ENCODE results near the gene GNB3. TPM values are rescaled to one million over a fixed set of nuclear protein-coding genes. Genes with fewer than 3 reads are reported as not detected.

GNB3 gene
- polyA plus RNA-seq, 2 of the 4 experiments (the other 2 are of a cell fraction) = 0.94 to 2.7 TPM

- TF ChIP-seq REST (IDR thresholded peaks at IDR 0.05) = no peak
Measured at GRCh38 chr12:6825398-6826124, 15.2 kb upstream of the GNB3 start (continued).

- H3K27ac ChIP-seq = no peak overlapping the region
- peaks cover 27% of the 10 kb centered on the region for H3K4me1 ChIP-seq
- DNase-seq (ENCODE audit: low read depth in 1 of 2, low spot score in 1 of 2) (no peak), ATAC-seq (no peak), FAIRE-seq (no peak)
- CTCF ChIA-PET = interaction anchor here (0.6 to 29.8 kb wide), 44 partner anchors 9 to 388 kb away, joined by 3 to 306 read pairs (median 5); partner anchors contain the start of genes CD4, CDCA3, COPS7A and GNB3
- H3K9me3 ChIP-seq = no peaks in the 10 kb centered on the region
- POLR2A ChIA-PET = interaction anchor here (1.1 kb wide), 1 partner anchor 61 kb away, joined by 3 read pairs; the partner anchor contains the start of gene PTMS
- TF ChIP-seq CHD4 (IDR thresholded peaks at IDR 0.05; ENCODE audit: borderline replicate concordance) (no peak), MYC (IDR thresholded peaks at IDR 0.05; ENCODE audit: borderline replicate concordance, low read length) (no peak), NPAS2 (CRISPR knock-in tag; IDR thresholded peaks at IDR 0.05; ENCODE audit: borderline replicate concordance) (no peak), SREBF2 (IDR thresholded peaks at IDR 0.05) (no peak), ELK1 (IDR thresholded peaks at IDR 0.05; ENCODE audit: low read depth, low read length) (no peak), FOSB (CRISPR knock-in tag; IDR thresholded peaks at IDR 0.05) (no peak), MAFK (IDR thresholded peaks at IDR 0.05; ENCODE audit: partially characterized antibody) (no peak), BHLHE40 (IDR thresholded peaks at IDR 0.05; ENCODE audit: low read depth, low read length) (no peak)
- no peak overlapping the region for H3K4me3 ChIP-seq
- 65% methylated on average over 17 of the region's 17 CpGs for WGBS (ENCODE audit: missing lambda C conversion rate)
- H3K4me2 ChIP-seq = no peak overlapping the region
Measured at GRCh38 chr12:6826125-6826733, 14.5 kb upstream of the GNB3 start.

- CTCF ChIA-PET = interaction anchor here (0.6 to 29.8 kb wide), 29 partner anchors 8 to 264 kb away, joined by 3 to 306 read pairs (median 9); partner anchors contain the start of genes CD4, CDCA3, COPS7A and GNB3
- H3K9me3 ChIP-seq = no peaks in the 10 kb centered on the region
- H3K4me2 ChIP-seq = peak overlapping the region; percentile 72
- H3K4me3 ChIP-seq = no peak overlapping the region
- DNase-seq (ENCODE audit: low read depth in 1 of 2, low spot score in 1 of 2) = no peak
- whole genome bisulfite sequencing (ENCODE audit: missing lambda C conversion rate) = 81% methylated on average over 22 of the region's 22 CpGs
- peaks cover 24% of the 10 kb centered on the region for H3K4me1 ChIP-seq
- ATAC-seq = no peak
- peak overlapping the region; percentile 87 to 96 for H3K27ac ChIP-seq
- POLR2A ChIA-PET = interaction anchor here (0.6 to 2.6 kb wide), 5 partner anchors 24 to 103 kb away, joined by 3 to 20 read pairs (median 3); partner anchors contain the start of genes CDCA3, COPS7A, MLF2 and PTMS
- no peak for TF ChIP-seq REST (IDR thresholded peaks at IDR 0.05)
- no peak for TF ChIP-seq USF2 (IDR thresholded peaks at IDR 0.05)
- TF ChIP-seq RFX5 (IDR thresholded peaks at IDR 0.05) = no peak
- no peak for TF ChIP-seq SMC3 (IDR thresholded peaks at IDR 0.05)
- TF ChIP-seq POLR2AphosphoS2 (conservative IDR thresholded peaks at IDR 0.05; ENCODE audit: low read length) = no peak
- no peak for TF ChIP-seq EHMT2 (IDR thresholded peaks at IDR 0.05; ENCODE audit: low read depth)
- TF ChIP-seq EP300 (IDR thresholded peaks at IDR 0.05) = no peak
- TF ChIP-seq ZSCAN20 (CRISPR knock-in tag; IDR thresholded peaks at IDR 0.05) = no peak
- no peak for TF ChIP-seq E2F6 (IDR thresholded peaks at IDR 0.05; ENCODE audit: borderline replicate concordance, low read depth)
- no peak for TF ChIP-seq SREBF2 (IDR thresholded peaks at IDR 0.05)
- no peak for TF ChIP-seq CHD2 (IDR thresholded peaks at IDR 0.05; ENCODE audit: low read length, partially characterized antibody)
- TF ChIP-seq RCOR1 (IDR thresholded peaks at IDR 0.05; ENCODE audit: low read depth, low read length) = no peak
- FAIRE-seq = no peak
Measured at GRCh38 chr12:6826734-6827436, 13.8 kb upstream of the GNB3 start.
